SW 1271 (cell line): Measurements from ENCODE around the gene TUBGCP6.

ENCODE experiments used
- DNase-seq, 2 experiments: peaks; one replicate each; lab custom pipeline; 2025; lab: John Stamatoyannopoulos, UW

The TUBGCP6 gene

GRCh38 chr22:50196256-50196655 is 48.6 kb downstream of the TUBGCP6 start:
- DNase-seq: no peak

GRCh38 chr22:50194037-50194805 is 50.6 kb downstream of the TUBGCP6 start:
- DNase-seq: no peak

GRCh38 chr22:50193621-50194020 is 51.2 kb downstream of the TUBGCP6 start:
- no peak for DNase-seq

- no peak for DNase-seq
Measured at GRCh38 chr22:50192436-50193204, 52.2 kb downstream of the TUBGCP6 start.

- DNase-seq: no peak
Measured at GRCh38 chr22:50190941-50191741, 53.7 kb downstream of the TUBGCP6 start.

- DNase-seq: no peak
Measured at GRCh38 chr22:50190182-50190940, 54.5 kb downstream of the TUBGCP6 start.

GRCh38 chr22:50189849-50190181 is 55.0 kb downstream of the TUBGCP6 start:
- DNase-seq: no peak

GRCh38 chr22:50189184-50189848 is 55.5 kb downstream of the TUBGCP6 start:
- no peak for DNase-seq

GRCh38 chr22:50188356-50188755 is 56.5 kb downstream of the TUBGCP6 start:
- no peak for DNase-seq

GRCh38 chr22:50186761-50187523 is 57.9 kb downstream of the TUBGCP6 start:
- DNase-seq: no peak

- DNase-seq: no peak
Measured at GRCh38 chr22:50186181-50186714, 58.6 kb downstream of the TUBGCP6 start.

- peak; percentile 31 to 73 for DNase-seq
Measured at GRCh38 chr22:50185375-50186087, 59.3 kb downstream of the TUBGCP6 start, which contains the start of gene TRABD. Gene TRABD, plus strand, starts transcription at chr22:50185913. Its CDS starts 7,148 bp downstream, at chr22:50193061.

GRCh38 chr22:50184902-50185374 is 59.9 kb downstream of the TUBGCP6 start:
- DNase-seq: no peak

GRCh38 chr22:50184004-50184901 is 60.6 kb downstream of the TUBGCP6 start:
- peak in 1 of 2 experiments; percentile 16 for DNase-seq

- DNase-seq: no peak
Measured at GRCh38 chr22:50183141-50183971, 61.5 kb downstream of the TUBGCP6 start.

- DNase-seq: no peak
Measured at GRCh38 chr22:50182176-50183081, 62.4 kb downstream of the TUBGCP6 start.
